Activated CD8-positive, alpha-beta T cell treated with anti-CD3 and anti-CD28 coated beads for 36 hours (primary cell): ENCODE results near the gene MAN2A2. TPM values are rescaled to one million over a fixed set of nuclear protein-coding genes. Genes with fewer than 3 reads are reported as not detected.

Experiments used
- ATAC-seq: fragments of 200-7000 bp; cut with Tn5 transposase; one replicate; pipeline ENCODE4 v1.10.0; 2021; ENCODE audit warnings: mild to moderate bottlenecking, moderate library complexity
- CTCF ChIA-PET: fragments of 350-600 bp; sonication (Branson Sonifier 250); formaldehyde crosslinking; loops from one replicate; lab custom pipeline; 2021; ENCODE audit warnings: antibody characterized with exemption; lab: Charles Lee
- POLR2A ChIA-PET: fragments of 350-600 bp; sonication (Branson Sonifier 250); formaldehyde crosslinking; loops from one replicate; lab custom pipeline; 2021; ENCODE audit warnings: antibody characterized with exemption; lab: Charles Lee
- DNase-seq: peaks from one replicate; pipeline ENCODE4 v3.0.0-alpha.2; 2020
- H3K27ac Mint-ChIP-seq: one replicate; pipeline ENCODE4 v1.8.0; 2021; ENCODE audit warnings: mild to moderate bottlenecking, mixed read lengths
- H3K27me3 Mint-ChIP-seq: one replicate; pipeline ENCODE4 v1.8.0; 2021; ENCODE audit warnings: mixed read lengths
- H3K36me3 Mint-ChIP-seq: one replicate; pipeline ENCODE4 v1.8.0; 2021; ENCODE audit warnings: low read depth, mixed read lengths
- H3K4me1 Mint-ChIP-seq: one replicate; pipeline ENCODE4 v1.8.0; 2021; ENCODE audit warnings: low read depth, mixed read lengths
- H3K4me3 Mint-ChIP-seq: one replicate; pipeline ENCODE4 v1.8.0; 2021; ENCODE audit warnings: mild to moderate bottlenecking, moderate library complexity, mixed read lengths
- H3K9me3 Mint-ChIP-seq: one replicate; pipeline ENCODE4 v1.8.0; 2021; ENCODE audit warnings: mixed read lengths
- intact Hi-C: fragments of 100-400 bp; cut with micrococcal nuclease; formaldehyde crosslinking; loops from one replicate; pipeline ENCODE4 v1.10.0; 2022
- total RNA-seq, 2 experiments: library from RNA; stranded (reverse); gene quantifications; one replicate each; pipeline ENCODE4 v1.2.3, GENCODE V29; 2021
- TF ChIP-seq, protein P1 (sequence below): fragments of 200-600 bp; IDR thresholded peaks from one replicate; pipeline ENCODE4 v1.8.0; 2022; ENCODE audit warnings: antibody characterized with exemption, mild to moderate bottlenecking

MAN2A2 gene
- total RNA-seq, 2 experiments from 2014 or later: 85.0 to 87.7 TPM

DNA sequence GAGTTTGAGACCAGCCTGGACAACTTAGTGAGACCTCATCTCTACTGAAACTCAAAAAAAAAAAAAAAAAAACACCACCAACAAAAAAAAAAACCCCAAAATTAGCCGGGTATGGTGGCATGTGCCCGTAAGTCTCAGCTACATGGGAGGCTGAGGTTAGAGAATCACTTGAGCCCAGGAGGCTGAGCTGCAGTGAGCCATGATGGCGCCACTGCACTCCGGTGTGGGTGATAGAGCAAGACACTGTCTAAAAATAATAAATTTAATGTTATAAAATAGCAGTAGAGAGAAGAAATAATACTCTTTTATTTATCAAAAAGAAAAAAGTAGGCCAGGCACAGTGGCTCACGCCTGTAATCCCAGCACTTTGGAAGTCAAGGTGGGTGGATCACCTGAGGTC is 69.0 kb downstream of the MAN2A2 start:
- no peaks in the 10 kb centered on the region for H3K27me3 Mint-ChIP-seq
- H3K9me3 Mint-ChIP-seq: no peaks in the 10 kb centered on the region
- ATAC-seq (no peak), DNase-seq (no peak)
- H3K4me3 Mint-ChIP-seq: no peak overlapping the region
- ChIA-PET POLR2A (interaction anchor here (1.1 kb wide), 1 partner anchor 41 kb away, joined by 3 read pairs; no protein-coding TSS in a partner anchor), CTCF (interaction anchor here (5.8 kb wide), 1 partner anchor 15 kb away, joined by 38 read pairs; no protein-coding TSS in a partner anchor)
- no peak overlapping the region for H3K27ac Mint-ChIP-seq
- TF ChIP-seq, protein P1, sequence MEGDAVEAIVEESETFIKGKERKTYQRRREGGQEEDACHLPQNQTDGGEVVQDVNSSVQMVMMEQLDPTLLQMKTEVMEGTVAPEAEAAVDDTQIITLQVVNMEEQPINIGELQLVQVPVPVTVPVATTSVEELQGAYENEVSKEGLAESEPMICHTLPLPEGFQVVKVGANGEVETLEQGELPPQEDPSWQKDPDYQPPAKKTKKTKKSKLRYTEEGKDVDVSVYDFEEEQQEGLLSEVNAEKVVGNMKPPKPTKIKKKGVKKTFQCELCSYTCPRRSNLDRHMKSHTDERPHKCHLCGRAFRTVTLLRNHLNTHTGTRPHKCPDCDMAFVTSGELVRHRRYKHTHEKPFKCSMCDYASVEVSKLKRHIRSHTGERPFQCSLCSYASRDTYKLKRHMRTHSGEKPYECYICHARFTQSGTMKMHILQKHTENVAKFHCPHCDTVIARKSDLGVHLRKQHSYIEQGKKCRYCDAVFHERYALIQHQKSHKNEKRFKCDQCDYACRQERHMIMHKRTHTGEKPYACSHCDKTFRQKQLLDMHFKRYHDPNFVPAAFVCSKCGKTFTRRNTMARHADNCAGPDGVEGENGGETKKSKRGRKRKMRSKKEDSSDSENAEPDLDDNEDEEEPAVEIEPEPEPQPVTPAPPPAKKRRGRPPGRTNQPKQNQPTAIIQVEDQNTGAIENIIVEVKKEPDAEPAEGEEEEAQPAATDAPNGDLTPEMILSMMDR: no peak
- intact Hi-C loops: no loop called here
- no peaks in the 10 kb centered on the region for H3K4me1 Mint-ChIP-seq
- peaks cover 63% of the 10 kb centered on the region for H3K36me3 Mint-ChIP-seq

Other genes with a start within 250 kb of the MAN2A2 start
- 10 to 100 TPM; 45.2 to 53.6 TPM for gene BLM, start 186.0 kb upstream of the MAN2A2 start, total RNA-seq
- gene FURIN, start 34.7 kb upstream of the MAN2A2 start, total RNA-seq: 100 to 1,000 TPM; 111 to 117 TPM
- 1 to 10 TPM; 4.1 to 4.6 TPM for gene FES, start 18.8 kb upstream of the MAN2A2 start, total RNA-seq
- gene HDDC3, start 29.2 kb downstream of the MAN2A2 start, total RNA-seq: 10 to 100 TPM; 34.2 to 35.6 TPM
- 10 to 100 TPM; 65.0 to 66.8 TPM for gene UNC45A, start 32.0 kb downstream of the MAN2A2 start, total RNA-seq
- gene RCCD1, start 51.6 kb downstream of the MAN2A2 start, total RNA-seq: 10 to 100 TPM; 30.0 to 30.9 TPM
- gene PRC1, start 91.2 kb downstream of the MAN2A2 start, total RNA-seq: 10 to 100 TPM; 83.1 to 96.9 TPM
- 10 to 100 TPM; 22.2 to 22.9 TPM for gene VPS33B, start 119.3 kb downstream of the MAN2A2 start, total RNA-seq
- gene SV2B, start 197.0 kb downstream of the MAN2A2 start, total RNA-seq: not detected